PFSK-1 (cell line): ENCODE results near the gene ADCY6.

Experiments
- FOXP2 ChIP-seq: optimal IDR thresholded peaks from 2 replicates; pipeline ENCODE3; 2011; ENCODE audit warnings: borderline replicate concordance, control low read depth, inconsistent platforms; ENCODE audit not compliant: insufficient read depth; ENCODE audit errors: extremely low read length, extremely low read depth
- POLR2AphosphoS5 ChIP-seq: IDR thresholded peaks from 2 replicates; pipeline ENCODE4 v1.6.1; 2012; ENCODE audit warnings: low read depth, mild to moderate bottlenecking, control low read depth, low read length, moderate library complexity
- SIN3A ChIP-seq: IDR thresholded peaks from 2 replicates; pipeline ENCODE4 v1.6.1; 2012; ENCODE audit warnings: mild to moderate bottlenecking, low read length, moderate library complexity, borderline replicate concordance; ENCODE audit not compliant: insufficient read depth
- TAF1 ChIP-seq: IDR thresholded peaks from 2 replicates; pipeline ENCODE4 v1.6.1; 2012; ENCODE audit warnings: low read length, control low read depth, borderline replicate concordance; ENCODE audit not compliant: insufficient read depth
- TF ChIP-seq, protein P1 (sequence below), 2 experiments: IDR thresholded peaks; 2 replicates each; pipeline versions ENCODE4 v1.6.1 to v1.8.0; 2011 to 2012; ENCODE audit warnings: low read depth in 2 of 2, low read length in 2 of 2, control low read depth in 1 of 2, inconsistent platforms in 1 of 2, mild to moderate bottlenecking in 1 of 2, moderate library complexity in 1 of 2; ENCODE audit not compliant: insufficient read depth in 1 of 2

Gene ADCY6

DNA sequence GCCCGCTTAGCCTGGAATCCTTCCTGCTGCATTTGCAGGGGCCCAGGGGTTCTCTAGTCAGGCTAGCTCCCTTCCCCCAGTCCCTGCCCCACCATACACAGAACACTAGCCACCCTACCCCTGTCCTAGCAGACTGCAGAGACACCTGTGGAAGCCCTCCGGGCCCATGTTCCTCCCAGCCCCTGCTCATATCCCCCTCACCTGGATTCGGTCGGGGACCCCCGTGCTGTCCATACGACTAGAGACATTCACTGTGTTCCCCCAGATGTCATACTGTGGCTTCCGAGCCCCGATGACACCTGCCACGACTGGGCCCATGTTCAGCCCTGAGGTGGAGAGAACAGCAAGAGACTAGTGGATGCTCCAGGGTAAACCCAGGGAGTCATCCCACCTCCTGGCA lies 20.2 kb downstream of the ADCY6 start:
- no peak for TF ChIP-seq FOXP2
- TF ChIP-seq TAF1 = no peak
- no peak for TF ChIP-seq POLR2AphosphoS5
- TF ChIP-seq, protein P1, sequence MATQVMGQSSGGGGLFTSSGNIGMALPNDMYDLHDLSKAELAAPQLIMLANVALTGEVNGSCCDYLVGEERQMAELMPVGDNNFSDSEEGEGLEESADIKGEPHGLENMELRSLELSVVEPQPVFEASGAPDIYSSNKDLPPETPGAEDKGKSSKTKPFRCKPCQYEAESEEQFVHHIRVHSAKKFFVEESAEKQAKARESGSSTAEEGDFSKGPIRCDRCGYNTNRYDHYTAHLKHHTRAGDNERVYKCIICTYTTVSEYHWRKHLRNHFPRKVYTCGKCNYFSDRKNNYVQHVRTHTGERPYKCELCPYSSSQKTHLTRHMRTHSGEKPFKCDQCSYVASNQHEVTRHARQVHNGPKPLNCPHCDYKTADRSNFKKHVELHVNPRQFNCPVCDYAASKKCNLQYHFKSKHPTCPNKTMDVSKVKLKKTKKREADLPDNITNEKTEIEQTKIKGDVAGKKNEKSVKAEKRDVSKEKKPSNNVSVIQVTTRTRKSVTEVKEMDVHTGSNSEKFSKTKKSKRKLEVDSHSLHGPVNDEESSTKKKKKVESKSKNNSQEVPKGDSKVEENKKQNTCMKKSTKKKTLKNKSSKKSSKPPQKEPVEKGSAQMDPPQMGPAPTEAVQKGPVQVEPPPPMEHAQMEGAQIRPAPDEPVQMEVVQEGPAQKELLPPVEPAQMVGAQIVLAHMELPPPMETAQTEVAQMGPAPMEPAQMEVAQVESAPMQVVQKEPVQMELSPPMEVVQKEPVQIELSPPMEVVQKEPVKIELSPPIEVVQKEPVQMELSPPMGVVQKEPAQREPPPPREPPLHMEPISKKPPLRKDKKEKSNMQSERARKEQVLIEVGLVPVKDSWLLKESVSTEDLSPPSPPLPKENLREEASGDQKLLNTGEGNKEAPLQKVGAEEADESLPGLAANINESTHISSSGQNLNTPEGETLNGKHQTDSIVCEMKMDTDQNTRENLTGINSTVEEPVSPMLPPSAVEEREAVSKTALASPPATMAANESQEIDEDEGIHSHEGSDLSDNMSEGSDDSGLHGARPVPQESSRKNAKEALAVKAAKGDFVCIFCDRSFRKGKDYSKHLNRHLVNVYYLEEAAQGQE (IDR thresholded peaks at IDR 0.05; ENCODE audit: insufficient read depth in 1 of 2, low read depth in 2 of 2, low read length in 2 of 2) = no peak
- no peak for TF ChIP-seq SIN3A

DNA sequence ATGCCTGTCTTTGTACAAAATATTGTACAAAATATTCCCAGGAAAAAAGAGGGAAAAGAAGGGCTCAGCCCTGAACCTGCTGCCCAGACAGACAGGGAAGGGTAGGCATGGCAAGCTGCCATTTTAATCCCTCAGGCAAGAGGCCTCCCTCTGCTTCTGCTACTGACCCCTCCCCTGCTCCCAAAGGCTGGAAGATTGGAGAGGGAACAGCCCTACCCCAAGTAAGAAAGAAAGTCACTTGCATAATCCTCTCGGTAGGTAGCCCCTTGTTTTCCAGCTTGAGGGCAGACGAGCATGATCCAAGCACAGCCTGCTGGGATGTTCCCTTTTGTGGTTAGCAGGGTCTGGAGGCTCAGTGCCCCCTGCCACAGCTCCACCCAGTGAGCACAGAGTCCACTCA lies 20.7 kb downstream of the ADCY6 start:
- no peak for TF ChIP-seq SIN3A
- TF ChIP-seq POLR2AphosphoS5 = no peak
- no peak for TF ChIP-seq FOXP2
- TF ChIP-seq, protein P1 (IDR thresholded peaks at IDR 0.05; ENCODE audit: insufficient read depth in 1 of 2, low read depth in 2 of 2, low read length in 2 of 2) = no peak
- TF ChIP-seq TAF1 = no peak

DNA sequence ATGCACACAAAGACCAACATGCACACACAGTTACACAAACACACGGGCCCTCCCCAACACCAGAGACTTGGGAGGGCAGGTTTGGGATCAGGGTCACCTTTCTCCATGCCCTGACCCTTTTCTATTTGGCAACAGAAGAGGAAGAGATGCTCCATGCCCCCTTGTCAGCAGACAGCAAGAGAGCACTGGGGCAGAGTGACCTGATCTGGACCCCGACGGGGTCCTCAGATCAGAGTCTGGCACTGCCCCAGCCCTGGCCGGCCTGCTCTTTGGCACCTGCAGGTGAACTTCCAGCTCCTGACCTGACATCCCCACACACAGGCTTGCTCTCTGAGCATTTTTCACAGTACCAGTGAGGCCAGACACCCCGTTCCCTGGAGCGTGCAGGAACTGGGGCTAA lies 21.4 kb downstream of the ADCY6 start:
- TF ChIP-seq FOXP2 (no peak), POLR2AphosphoS5 (no peak), TAF1 (no peak), SIN3A (no peak)
- TF ChIP-seq, protein P1 (IDR thresholded peaks at IDR 0.05; ENCODE audit: insufficient read depth in 1 of 2, low read depth in 2 of 2, low read length in 2 of 2) = no peak

DNA sequence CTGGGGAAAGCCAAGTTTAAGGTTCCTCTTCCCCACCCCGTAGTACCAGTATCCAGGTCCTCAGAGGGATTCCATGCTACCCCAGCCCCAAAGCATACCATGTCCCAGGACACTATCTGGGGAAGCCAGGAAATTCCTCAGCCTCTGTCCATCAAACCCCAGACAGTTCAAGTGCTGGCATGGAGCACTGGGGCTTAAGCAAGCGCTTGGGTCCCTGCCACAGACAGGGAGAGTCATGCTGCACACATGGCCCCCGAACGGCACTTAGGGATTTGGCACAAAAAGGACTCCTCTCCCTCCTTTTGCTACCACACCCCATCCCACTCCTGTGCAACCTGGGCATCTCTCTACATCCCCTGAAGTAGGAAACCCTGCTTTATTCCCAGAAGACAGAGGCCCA lies 21.8 kb downstream of the ADCY6 start:
- TF ChIP-seq, protein P1 (IDR thresholded peaks at IDR 0.05; ENCODE audit: insufficient read depth in 1 of 2, low read depth in 2 of 2, low read length in 2 of 2) = no peak
- no peak for TF ChIP-seq POLR2AphosphoS5
- no peak for TF ChIP-seq FOXP2
- no peak for TF ChIP-seq TAF1
- no peak for TF ChIP-seq SIN3A

DNA sequence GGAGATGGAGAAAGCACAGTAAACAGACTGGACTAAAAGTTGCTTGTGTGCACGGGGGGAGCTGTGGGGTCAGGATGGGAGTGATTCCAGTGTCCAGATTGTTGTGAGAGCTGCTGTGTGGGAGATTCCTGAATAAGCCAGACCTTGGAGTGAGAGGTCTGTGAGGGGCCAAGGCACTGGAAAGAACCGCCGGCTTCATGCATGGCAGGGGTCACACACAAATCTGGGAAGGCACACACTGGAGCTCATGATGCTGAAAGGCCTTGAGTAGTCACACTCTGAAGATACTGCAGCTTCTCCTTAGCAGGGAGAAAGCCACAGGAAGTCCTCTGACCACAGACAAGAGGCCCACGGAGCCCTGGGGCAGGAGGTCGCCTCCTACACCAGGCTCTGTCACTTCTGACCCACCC lies 23.1 kb downstream of the ADCY6 start:
- TF ChIP-seq POLR2AphosphoS5 (no peak), FOXP2 (no peak), SIN3A (no peak), TAF1 (no peak)
- TF ChIP-seq, protein P1 (IDR thresholded peaks at IDR 0.05; ENCODE audit: insufficient read depth in 1 of 2, low read depth in 2 of 2, low read length in 2 of 2) = no peak
